Measurements from ENCODE around the gene FLT3.
"Not testable (repeated sequence)": the region's sequence is repeated elsewhere in the genome, so short reads cannot be mapped to it uniquely, and the experiment has no call there.

FLT3 gene

DNA sequence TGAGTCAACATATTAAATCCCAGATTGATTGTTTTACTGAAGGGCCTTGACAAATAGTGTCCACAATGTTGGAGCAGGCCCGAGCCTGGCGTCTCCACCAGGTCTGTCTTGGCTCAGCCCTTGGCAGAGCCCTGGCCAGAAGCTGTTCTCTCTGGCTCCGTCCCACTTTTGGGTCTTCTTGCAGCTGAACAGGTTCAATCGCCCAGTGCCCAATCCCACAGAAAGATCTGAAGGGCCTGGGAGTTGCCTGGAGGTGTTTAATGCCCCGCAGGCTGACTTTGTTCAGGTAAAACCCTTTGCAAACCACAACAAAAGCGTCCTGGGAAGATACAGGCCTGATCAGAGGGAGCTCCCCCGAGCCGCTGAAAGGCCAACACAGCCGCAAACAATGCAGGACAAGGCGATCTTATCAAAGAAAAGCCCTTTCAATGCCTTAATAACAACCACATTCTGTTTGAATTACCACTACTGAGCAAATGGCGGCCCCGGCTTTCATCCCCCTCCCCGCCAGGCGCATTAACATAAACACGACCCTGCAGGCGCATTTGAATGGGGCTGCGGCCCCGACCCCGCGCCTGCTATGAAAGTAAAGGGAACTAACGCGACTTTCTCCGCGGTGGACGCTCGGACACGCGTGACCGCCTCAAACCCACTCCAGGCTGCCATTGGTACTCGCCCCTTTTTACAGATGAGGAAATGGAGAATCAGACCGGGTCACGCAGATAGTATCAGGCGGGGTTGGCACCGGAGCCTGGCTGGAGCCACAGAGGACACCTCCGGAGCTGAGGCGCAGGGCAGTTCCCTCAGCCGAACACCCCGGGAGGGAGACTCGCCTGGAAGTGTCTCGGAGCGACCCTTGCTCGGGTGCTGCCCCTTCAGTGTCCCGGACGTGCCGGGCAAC lies 134.4 kb downstream of the FLT3 start:
- TF ChIP-seq, protein P1, sequence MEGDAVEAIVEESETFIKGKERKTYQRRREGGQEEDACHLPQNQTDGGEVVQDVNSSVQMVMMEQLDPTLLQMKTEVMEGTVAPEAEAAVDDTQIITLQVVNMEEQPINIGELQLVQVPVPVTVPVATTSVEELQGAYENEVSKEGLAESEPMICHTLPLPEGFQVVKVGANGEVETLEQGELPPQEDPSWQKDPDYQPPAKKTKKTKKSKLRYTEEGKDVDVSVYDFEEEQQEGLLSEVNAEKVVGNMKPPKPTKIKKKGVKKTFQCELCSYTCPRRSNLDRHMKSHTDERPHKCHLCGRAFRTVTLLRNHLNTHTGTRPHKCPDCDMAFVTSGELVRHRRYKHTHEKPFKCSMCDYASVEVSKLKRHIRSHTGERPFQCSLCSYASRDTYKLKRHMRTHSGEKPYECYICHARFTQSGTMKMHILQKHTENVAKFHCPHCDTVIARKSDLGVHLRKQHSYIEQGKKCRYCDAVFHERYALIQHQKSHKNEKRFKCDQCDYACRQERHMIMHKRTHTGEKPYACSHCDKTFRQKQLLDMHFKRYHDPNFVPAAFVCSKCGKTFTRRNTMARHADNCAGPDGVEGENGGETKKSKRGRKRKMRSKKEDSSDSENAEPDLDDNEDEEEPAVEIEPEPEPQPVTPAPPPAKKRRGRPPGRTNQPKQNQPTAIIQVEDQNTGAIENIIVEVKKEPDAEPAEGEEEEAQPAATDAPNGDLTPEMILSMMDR (IDR thresholded peaks at IDR 0.05; ENCODE audit: insufficient read depth, low read depth, low read length, missing control alignments): no peak
- H3K4me3 ChIP-seq (ENCODE audit: low read depth, low read length): no peak overlapping the region
- no peak for DNase-seq (ENCODE audit: low read depth)

DNA sequence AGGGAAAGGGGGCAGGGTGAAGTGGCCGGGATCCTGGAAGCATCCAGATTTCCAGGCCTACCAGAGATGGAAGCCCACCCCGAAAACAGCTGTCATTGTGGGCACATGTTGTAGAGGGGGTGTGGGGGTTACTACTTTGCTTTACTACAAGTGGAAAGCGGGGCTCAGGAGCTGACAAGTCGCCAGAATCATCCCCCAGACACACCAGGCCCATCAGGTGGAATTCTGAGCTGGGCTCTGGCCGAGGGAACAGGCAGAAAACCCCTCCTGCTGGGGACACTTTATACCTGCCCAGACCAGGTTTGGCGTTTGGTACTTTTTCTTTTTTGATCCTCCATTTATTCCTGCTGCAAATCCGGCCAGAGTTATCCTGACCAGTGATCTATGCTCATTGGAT lies 135.0 kb downstream of the FLT3 start:
- no peak overlapping the region for H3K4me3 ChIP-seq (ENCODE audit: low read depth, low read length)
- no peak for DNase-seq (ENCODE audit: low read depth)
- TF ChIP-seq, protein P1 (IDR thresholded peaks at IDR 0.05; ENCODE audit: insufficient read depth, low read depth, low read length, missing control alignments): no peak

DNA sequence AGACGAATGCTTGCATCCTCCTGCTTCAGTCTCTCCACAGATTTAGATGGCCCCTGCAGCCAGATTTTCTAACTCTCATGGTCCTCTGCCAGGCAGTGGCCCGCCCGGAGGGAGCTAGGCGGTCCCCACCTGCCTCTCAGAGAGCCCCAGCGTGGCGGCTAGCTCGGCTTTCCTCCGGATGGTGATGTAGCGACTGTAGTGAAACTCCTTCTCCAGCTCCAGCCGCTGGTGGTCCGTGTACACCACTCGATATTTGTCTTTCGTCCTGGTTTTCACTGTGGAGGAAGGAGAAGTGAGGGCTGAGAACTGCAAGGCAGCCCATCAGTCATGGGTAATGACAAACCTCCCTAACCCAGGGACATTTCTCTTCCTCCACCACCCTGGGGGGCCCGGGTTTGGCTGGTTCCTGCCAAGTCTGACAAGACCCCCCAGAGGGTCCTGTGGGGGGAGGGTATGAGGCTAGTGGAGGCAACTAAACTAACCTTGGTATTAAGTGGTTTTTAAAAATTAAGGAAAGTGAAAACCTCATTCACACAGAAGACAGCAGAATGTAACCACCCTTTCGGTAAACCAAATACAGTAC lies 135.5 kb downstream of the FLT3 start:
- TF ChIP-seq, protein P1 (IDR thresholded peaks at IDR 0.05; ENCODE audit: insufficient read depth, low read depth, low read length, missing control alignments): no peak
- no peak for DNase-seq (ENCODE audit: low read depth)
- H3K4me3 ChIP-seq (ENCODE audit: low read depth, low read length): no peak overlapping the region

DNA sequence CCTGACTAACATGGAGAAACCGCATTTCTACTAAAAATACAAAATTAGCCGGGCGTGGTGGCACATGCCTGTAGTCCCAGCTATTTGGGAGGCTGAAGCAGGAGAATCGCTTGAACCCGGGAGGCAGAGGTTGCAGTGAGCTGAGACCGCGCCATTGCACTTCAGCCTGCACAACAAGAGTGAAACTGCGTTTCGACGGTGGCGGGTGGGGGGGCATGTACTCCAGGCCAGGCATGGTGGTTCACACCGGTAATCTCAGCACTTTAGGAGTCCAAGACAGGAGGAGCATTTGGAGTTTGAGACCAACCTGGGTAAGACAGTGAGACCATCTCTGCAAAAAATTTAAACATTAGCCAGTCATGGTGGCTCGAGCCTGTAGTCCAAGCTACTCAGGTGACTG lies 136.2 kb downstream of the FLT3 start:
- not testable (repeated sequence) for DNase-seq (ENCODE audit: low read depth); H3K4me3 ChIP-seq (ENCODE audit: low read depth, low read length)

DNA sequence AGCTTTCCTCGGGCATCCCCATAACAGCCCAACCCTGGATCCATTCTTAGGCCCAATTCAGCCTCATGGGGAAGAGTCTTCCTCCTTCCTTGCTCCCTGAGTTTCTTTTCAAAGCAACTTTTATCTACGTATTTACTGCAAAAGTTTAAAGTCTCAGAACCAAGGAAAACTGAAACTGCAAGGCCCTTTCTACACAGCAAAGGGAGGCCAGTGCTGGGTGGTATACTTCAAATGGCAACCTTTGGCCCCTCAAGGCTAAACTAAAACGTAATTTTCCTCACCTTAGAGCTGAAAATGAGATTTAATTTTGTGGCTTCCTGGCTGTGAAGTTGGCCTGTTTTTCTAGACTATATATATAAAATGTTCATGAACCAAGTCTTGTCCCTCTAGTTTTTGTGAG lies 136.9 kb downstream of the FLT3 start:
- TF ChIP-seq, protein P1 (IDR thresholded peaks at IDR 0.05; ENCODE audit: insufficient read depth, low read depth, low read length, missing control alignments): no peak
- DNase-seq (ENCODE audit: low read depth): no peak

DNA sequence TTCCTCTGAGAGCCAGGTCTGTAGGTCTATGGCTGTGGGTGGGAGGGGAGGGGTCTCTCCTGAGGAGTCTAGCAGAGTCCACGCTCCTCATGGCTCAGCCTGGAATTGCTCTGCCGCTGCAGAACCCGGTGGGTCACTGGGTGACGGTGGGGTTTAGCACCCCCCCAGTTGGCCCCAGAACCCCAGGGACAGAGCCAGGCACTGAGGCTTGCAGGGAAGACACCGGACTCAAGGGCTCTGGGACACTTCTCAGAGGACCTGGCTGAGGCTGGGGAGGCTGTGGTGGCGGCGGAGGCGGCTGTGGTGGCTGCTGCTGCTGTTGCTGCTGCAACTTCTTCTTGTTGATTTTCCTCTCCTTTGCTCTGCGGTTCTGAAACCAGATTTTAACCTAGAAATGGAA lies 137.4 kb downstream of the FLT3 start:
- no peak for DNase-seq (ENCODE audit: low read depth)
- no peak overlapping the region for H3K4me3 ChIP-seq (ENCODE audit: low read depth, low read length)
- TF ChIP-seq, protein P1 (IDR thresholded peaks at IDR 0.05; ENCODE audit: insufficient read depth, low read depth, low read length, missing control alignments): no peak

More for the DNA sequence above, 136.9 kb downstream of the FLT3 start:
- no peak overlapping the region for H3K4me3 ChIP-seq (ENCODE audit: low read depth, low read length)

DNA sequence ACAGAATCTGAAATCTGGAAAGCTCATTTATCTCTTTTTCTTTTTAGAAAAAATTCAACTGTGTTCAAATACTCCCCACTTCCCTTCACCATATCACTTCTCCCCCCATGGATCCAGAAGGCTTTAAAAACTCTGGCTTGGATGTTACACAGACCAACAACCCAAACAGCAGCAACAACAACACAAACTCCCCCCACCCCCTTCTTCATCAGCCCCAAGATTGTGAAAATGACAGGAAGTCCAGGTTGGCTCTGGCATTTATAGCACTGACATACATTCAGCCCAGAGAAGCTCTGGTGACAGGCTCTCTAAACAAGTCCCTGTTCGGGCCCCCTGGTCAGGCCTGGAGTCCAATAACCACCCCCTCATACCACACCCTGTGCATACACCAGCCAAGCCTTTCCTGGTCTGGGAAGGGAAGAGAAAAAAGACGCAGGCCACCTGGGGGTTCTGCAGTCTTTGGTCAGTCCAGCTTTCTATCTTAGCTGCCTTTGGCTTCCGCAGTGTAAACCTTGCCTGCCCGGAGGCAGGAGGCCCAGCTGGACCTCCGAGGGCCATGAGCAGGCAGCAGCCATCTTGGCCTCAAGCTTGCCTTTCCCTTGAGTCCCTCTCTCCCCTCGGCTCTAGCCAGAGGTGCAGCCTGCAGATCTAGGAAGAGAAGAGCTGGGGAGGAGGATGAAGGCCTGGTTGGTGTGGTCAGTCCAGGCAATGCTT lies 138.1 kb downstream of the FLT3 start:
- H3K4me3 ChIP-seq (ENCODE audit: low read depth, low read length): no peak overlapping the region
- TF ChIP-seq, protein P1 (IDR thresholded peaks at IDR 0.05; ENCODE audit: insufficient read depth, low read depth, low read length, missing control alignments): no peak
- no peak for DNase-seq (ENCODE audit: low read depth)

Measured in GM12865 (cell line).